ENCODE results near the gene TRAF7.

DNA sequence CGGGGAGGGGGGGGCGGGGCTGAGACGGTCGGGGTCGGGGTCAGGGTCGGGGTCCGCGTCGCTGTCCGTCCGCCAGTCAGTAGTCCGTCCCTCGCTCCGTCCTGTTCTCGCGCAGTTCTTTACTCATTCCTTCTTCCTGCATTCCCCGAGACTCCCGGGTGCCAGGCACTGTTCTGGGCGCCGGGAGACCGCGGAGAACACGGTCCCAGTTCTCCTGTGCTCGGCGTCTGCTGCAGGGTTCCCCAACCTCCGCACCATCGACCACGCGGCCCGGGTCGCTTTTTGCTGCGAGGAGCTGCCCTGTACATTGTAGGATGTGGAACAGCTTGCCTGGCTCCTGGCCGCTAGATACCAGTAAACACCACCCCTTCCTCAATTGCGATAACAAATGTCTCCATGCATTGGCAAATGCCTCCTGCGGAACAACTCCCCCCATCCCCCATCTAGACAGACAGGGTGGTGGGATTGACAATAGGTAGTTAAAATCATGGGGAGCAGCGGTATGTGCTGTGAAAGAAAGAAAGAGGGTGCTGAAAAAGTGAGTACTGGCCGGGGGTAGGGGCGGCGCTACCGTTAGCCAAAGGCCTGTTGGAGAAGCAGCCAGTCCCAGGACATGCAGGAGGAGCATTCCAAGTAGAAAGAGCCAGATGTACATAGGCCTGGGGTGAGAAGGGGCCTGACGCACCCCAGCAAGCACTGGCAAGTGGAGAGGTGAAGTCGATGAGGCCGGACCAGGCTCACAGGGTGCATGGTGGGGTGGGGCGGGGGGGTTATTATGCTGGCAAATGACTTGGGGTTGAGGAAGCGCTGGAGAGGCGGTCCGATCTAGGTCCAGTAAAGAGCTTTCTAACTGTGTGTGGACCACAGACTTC, 631 bp downstream of the TRAF7 start:
- no peak for TF ChIP-seq CTCF (IDR thresholded peaks at IDR 0.05; ENCODE audit: low read length)
- TF ChIP-seq EZH2 (optimal IDR thresholded peaks at IDR 0.05; ENCODE audit: low read depth, low read length): no peak
- TF ChIP-seq EZH2phosphoT487 (IDR thresholded peaks at IDR 0.05; ENCODE audit: low read length): no peak

Data from MM.1S (cell line).